ENCODE measurements around the gene CEP350. TPM values are rescaled to one million over a fixed set of nuclear protein-coding genes. Genes with fewer than 3 reads are reported as not detected.

CEP350 gene
- polyA plus RNA-seq, 2 donors: 5.0 to 5.2 TPM

DNA sequence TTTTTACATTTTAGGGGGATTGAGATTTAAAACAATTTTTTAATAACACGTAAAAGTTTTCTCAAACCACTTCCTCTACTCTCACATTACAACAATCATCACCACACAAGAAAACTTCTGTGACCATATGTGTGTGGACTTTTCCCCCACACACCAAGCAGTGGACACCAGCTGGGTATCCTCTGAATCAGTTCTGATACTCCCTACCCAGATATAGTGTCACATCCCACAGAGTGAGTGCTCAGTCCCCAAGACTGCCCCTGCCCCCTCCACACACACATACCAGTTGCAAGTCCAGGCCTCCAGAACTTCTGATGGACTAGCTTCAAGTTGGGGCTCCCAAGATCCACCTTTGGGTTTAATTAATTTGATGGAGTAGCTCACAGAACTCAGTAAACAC lies 146.8 kb downstream of the CEP350 start:
- Histone ChIP-seq H3K4me1 (ENCODE audit: control insufficient read depth in 2 of 2, insufficient read depth in 2 of 2, low read length in 1 of 2) (no peaks in the 10 kb centered on the region), H3K9me3 (ENCODE audit: control insufficient read depth in 2 of 2, insufficient read depth in 1 of 2, low read depth in 1 of 2, low read length in 1 of 2) (no peaks in the 10 kb centered on the region), H3K36me3 (ENCODE audit: control insufficient read depth in 2 of 2, insufficient read depth in 2 of 2, low read length in 1 of 2) (peaks cover 0 to 4% of the 10 kb centered on the region in 2 donors), H3K27ac (ENCODE audit: low read depth in 2 of 2, low read length in 1 of 2) (no peak overlapping the region), H3K4me3 (ENCODE audit: low read depth in 1 of 2, low read length in 2 of 2) (no peak overlapping the region), H3K27me3 (ENCODE audit: control insufficient read depth in 1 of 2, insufficient read depth in 2 of 2, low read length in 2 of 2) (no peaks in the 10 kb centered on the region)
- WGBS, 2 donors: 81 to 83% methylated on average over 1 of the region's 1 CpG

DNA sequence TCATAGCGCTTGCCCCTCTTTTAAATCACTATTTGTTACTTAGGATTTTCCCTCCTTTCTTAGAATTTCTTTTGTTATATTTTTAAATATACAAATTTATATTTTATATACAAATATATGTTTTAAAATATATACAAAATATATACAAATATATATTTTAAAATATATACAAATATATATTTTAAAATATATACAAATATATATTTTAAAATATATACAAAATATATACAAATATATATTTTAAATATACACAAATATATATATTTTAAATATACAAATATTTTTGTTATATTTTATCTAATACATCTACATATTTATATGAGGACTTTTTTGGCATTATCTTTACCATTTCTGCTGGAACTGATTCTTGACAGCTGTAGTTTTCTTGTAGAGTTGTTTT lies 149.2 kb downstream of the CEP350 start:
- 97 to 100% methylated on average over 1 of the region's 1 CpG for WGBS, 2 donors
- peaks cover 0 to 4% of the 10 kb centered on the region in 2 donors for H3K36me3 ChIP-seq (ENCODE audit: control insufficient read depth in 2 of 2, insufficient read depth in 2 of 2, low read length in 1 of 2)

DNA sequence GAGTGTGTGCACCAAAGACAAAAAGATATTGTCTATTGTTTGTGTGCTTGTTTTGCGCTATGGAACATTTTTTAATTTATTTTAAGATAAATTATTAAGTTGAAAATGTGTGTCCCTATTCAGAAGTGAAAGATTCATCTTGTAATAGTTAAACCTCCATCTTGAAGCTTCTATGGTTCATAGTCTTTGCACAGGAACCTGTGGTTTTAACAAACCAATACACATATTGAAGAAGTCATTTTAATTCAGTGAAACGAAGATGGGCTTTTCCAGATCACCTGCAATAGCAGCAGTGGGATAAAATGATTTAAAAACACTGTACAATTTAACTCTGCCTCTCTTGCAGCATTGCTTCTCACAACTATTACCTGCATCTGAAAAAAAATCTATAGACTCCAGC lies 157.5 kb downstream of the CEP350 start:
- no peaks in the 10 kb centered on the region for H3K9me3 ChIP-seq (ENCODE audit: control insufficient read depth in 2 of 2, insufficient read depth in 1 of 2, low read depth in 1 of 2, low read length in 1 of 2)
- H3K36me3 ChIP-seq (ENCODE audit: control insufficient read depth in 2 of 2, insufficient read depth in 2 of 2, low read length in 1 of 2): peaks cover 7 to 9% of the 10 kb centered on the region in 2 donors
- no peak overlapping the region for H3K4me3 ChIP-seq (ENCODE audit: low read depth in 1 of 2, low read length in 2 of 2)
- WGBS, 2 donors: 91 to 94% methylated on average over 2 of the region's 2 CpGs
- no peak overlapping the region for H3K27ac ChIP-seq (ENCODE audit: low read depth in 2 of 2, low read length in 1 of 2)
- H3K4me1 ChIP-seq (ENCODE audit: control insufficient read depth in 2 of 2, insufficient read depth in 2 of 2, low read length in 1 of 2): peaks cover 0 to 2% of the 10 kb centered on the region in 2 donors
- no peaks in the 10 kb centered on the region for H3K27me3 ChIP-seq (ENCODE audit: control insufficient read depth in 1 of 2, insufficient read depth in 2 of 2, low read length in 2 of 2)

More for the DNA sequence above, 149.2 kb downstream of the CEP350 start:
- no peak overlapping the region for H3K4me3 ChIP-seq (ENCODE audit: low read depth in 1 of 2, low read length in 2 of 2)
- H3K4me1 ChIP-seq (ENCODE audit: control insufficient read depth in 2 of 2, insufficient read depth in 2 of 2, low read length in 1 of 2): no peaks in the 10 kb centered on the region
- H3K27ac ChIP-seq (ENCODE audit: low read depth in 2 of 2, low read length in 1 of 2): no peak overlapping the region
- no peaks in the 10 kb centered on the region for H3K9me3 ChIP-seq (ENCODE audit: control insufficient read depth in 2 of 2, insufficient read depth in 1 of 2, low read depth in 1 of 2, low read length in 1 of 2)
- H3K27me3 ChIP-seq (ENCODE audit: control insufficient read depth in 1 of 2, insufficient read depth in 2 of 2, low read length in 2 of 2): no peaks in the 10 kb centered on the region

DNA sequence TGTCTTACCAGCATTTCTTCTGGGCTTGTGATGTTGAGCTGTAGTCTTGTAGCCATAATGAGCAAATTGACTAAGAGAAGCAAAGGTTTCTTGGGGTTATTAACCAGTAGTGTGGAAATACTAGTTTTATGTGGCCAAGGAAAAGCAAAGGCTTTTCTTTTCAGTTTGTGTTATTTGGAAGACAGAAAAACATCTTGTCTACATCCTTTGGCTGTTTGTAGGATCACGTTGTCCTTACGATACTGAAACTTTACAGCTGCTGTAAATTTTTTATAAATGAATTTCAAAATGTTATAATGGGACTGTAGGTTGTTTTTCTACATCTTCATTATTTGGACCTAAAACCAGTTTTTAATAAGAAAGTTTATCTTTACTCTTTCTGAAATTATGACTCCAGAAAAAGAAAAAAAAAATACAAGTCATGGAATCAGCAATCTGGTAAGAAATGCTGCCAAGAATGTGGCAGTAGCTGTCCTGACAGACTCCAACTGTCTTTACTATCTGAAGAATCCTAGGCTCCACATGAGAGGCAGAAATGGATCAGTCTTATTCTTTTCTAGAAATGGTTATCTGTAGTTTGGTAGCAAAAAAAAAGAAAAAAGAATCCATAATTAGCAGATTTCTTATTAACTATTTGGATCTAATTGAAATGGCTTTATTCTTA lies 158.5 kb downstream of the CEP350 start:
- WGBS, 2 donors: 82 to 83% methylated on average over 2 of the region's 2 CpGs
- H3K4me1 ChIP-seq (ENCODE audit: control insufficient read depth in 2 of 2, insufficient read depth in 2 of 2, low read length in 1 of 2): peaks cover 0 to 4% of the 10 kb centered on the region in 2 donors

DNA sequence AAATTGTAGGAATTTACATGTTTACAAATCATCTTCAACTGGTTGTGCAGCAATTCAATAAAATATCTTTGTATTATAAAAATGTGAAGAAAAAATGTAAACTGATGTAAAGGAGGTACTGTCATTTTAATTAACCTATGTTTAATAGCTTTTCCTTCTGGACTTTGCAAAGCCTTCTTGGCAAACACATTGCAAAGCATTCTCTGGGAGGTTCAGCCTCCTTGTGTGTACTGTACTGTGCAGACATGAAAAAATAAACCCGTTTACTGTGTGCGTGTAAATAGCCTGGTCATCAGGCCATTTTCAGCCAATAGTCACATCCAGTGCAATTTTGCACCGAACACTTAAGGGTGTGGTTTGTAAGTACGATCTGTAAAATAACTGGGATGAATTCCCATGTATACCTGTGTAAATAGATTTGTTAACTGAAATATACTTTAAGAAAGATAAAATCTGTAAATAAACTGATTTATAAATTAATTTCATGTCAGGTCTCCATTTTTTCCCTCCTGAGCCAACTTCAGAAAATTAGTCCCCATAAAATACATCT lies 159.9 kb downstream of the CEP350 start:
- WGBS, 2 donors: 74 to 77% methylated on average over 4 of the region's 4 CpGs
- Histone ChIP-seq H3K9me3 (ENCODE audit: control insufficient read depth in 2 of 2, insufficient read depth in 1 of 2, low read depth in 1 of 2, low read length in 1 of 2) (no peaks in the 10 kb centered on the region), H3K36me3 (ENCODE audit: control insufficient read depth in 2 of 2, insufficient read depth in 2 of 2, low read length in 1 of 2) (peaks cover 7 to 9% of the 10 kb centered on the region in 2 donors), H3K27me3 (ENCODE audit: control insufficient read depth in 1 of 2, insufficient read depth in 2 of 2, low read length in 2 of 2) (no peaks in the 10 kb centered on the region), H3K4me1 (ENCODE audit: control insufficient read depth in 2 of 2, insufficient read depth in 2 of 2, low read length in 1 of 2) (peaks cover 0 to 4% of the 10 kb centered on the region in 2 donors), H3K4me3 (ENCODE audit: low read depth in 1 of 2, low read length in 2 of 2) (no peak overlapping the region), H3K27ac (ENCODE audit: low read depth in 2 of 2, low read length in 1 of 2) (no peak overlapping the region)

More for the DNA sequence above, 158.5 kb downstream of the CEP350 start:
- peaks cover 7 to 9% of the 10 kb centered on the region in 2 donors for H3K36me3 ChIP-seq (ENCODE audit: control insufficient read depth in 2 of 2, insufficient read depth in 2 of 2, low read length in 1 of 2)
- H3K27ac ChIP-seq (ENCODE audit: low read depth in 2 of 2, low read length in 1 of 2): no peak overlapping the region
- no peak overlapping the region for H3K4me3 ChIP-seq (ENCODE audit: low read depth in 1 of 2, low read length in 2 of 2)
- no peaks in the 10 kb centered on the region for H3K9me3 ChIP-seq (ENCODE audit: control insufficient read depth in 2 of 2, insufficient read depth in 1 of 2, low read depth in 1 of 2, low read length in 1 of 2)
- no peaks in the 10 kb centered on the region for H3K27me3 ChIP-seq (ENCODE audit: control insufficient read depth in 1 of 2, insufficient read depth in 2 of 2, low read length in 2 of 2)

DNA sequence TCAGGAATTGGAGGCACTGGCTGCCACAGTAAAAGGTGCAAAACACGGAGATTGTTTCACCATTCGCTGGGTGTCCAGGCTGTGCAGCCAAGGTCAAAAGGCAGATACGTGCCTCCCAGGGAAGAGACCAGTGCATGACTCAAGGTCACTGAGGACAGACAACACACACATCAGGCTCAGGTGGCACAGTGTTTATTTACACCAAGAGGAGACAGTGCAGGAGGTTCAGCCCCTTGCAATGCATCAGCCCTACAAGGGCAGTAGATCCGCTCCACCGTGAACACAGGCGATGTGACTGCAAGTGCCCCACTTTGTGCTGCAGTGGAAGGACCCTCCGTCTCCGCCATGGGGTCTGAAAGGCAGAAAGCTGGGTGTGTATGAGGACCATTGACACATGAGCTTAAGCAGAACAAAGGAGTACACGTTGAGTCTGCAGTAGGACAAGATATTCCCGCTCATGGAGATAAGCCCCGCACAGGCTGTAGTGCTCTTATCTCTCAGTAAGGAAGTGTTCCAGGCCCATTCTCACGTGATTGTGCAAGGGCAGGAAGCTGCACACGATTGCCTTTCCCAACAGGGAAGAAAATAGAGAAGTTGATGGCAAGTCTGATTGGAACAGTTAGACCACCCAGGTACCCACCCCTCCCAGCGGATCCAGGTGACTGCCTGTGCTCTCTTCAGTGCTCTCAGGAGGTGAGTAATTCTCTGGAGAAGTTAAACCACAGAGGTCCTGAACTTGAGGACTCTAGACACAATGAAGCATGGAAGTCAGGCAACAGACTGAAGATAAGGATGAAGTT lies 162.6 kb downstream of the CEP350 start:
- H3K9me3 ChIP-seq (ENCODE audit: control insufficient read depth in 2 of 2, insufficient read depth in 1 of 2, low read depth in 1 of 2, low read length in 1 of 2): no peaks in the 10 kb centered on the region
- H3K4me3 ChIP-seq (ENCODE audit: low read depth in 1 of 2, low read length in 2 of 2): no peak overlapping the region
- peaks cover 0 to 4% of the 10 kb centered on the region in 2 donors for H3K4me1 ChIP-seq (ENCODE audit: control insufficient read depth in 2 of 2, insufficient read depth in 2 of 2, low read length in 1 of 2)
- WGBS, 2 donors: 70 to 77% methylated on average over 14 of the region's 14 CpGs
- no peaks in the 10 kb centered on the region for H3K27me3 ChIP-seq (ENCODE audit: control insufficient read depth in 1 of 2, insufficient read depth in 2 of 2, low read length in 2 of 2)
- H3K36me3 ChIP-seq (ENCODE audit: control insufficient read depth in 2 of 2, insufficient read depth in 2 of 2, low read length in 1 of 2): no peaks in the 10 kb centered on the region
- no peak overlapping the region for H3K27ac ChIP-seq (ENCODE audit: low read depth in 2 of 2, low read length in 1 of 2)

DNA sequence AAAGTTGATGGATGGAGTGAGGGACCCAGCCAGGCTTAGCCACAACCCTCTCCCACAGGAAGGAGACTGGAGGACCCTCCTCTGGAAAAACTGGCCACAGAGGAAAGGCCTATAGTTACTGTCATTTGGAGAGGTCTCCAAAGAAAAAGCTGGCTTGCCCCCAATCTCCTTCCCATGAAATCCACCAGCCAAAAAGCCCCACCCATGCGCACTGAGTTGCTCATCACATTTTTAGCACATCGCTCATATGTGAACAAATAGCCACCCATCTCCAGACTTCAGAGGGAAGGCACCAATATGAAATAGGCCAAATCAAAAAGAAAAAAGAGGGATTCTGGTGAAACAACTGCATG lies 163.1 kb downstream of the CEP350 start:
- Histone ChIP-seq H3K4me3 (ENCODE audit: low read depth in 1 of 2, low read length in 2 of 2) (no peak overlapping the region), H3K36me3 (ENCODE audit: control insufficient read depth in 2 of 2, insufficient read depth in 2 of 2, low read length in 1 of 2) (no peaks in the 10 kb centered on the region), H3K4me1 (ENCODE audit: control insufficient read depth in 2 of 2, insufficient read depth in 2 of 2, low read length in 1 of 2) (peaks cover 0 to 4% of the 10 kb centered on the region in 2 donors), H3K27ac (ENCODE audit: low read depth in 2 of 2, low read length in 1 of 2) (no peak overlapping the region), H3K9me3 (ENCODE audit: control insufficient read depth in 2 of 2, insufficient read depth in 1 of 2, low read depth in 1 of 2, low read length in 1 of 2) (no peaks in the 10 kb centered on the region), H3K27me3 (ENCODE audit: control insufficient read depth in 1 of 2, insufficient read depth in 2 of 2, low read length in 2 of 2) (no peaks in the 10 kb centered on the region)
- 81 to 87% methylated on average over 2 of the region's 2 CpGs for WGBS, 2 donors

DNA sequence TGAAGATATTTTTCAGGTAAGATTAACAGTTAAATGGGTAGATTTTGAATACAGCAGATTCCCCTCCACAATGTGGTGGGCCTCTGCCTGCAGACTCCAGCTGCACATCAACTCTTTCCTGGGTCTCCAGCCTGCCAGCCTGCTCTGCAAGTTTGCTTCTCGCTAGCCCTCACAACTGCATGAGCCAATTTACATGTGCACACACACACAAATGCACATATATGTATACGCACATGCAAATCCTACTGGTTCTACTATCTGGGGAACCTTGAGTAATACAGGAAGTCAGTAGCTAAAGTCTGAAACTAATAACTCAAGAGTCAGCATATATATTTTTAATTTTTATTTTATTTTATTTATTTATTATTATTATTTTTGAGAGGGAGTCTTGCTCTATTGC lies 165.2 kb downstream of the CEP350 start:
- H3K27me3 ChIP-seq (ENCODE audit: control insufficient read depth in 1 of 2, insufficient read depth in 2 of 2, low read length in 2 of 2): no peaks in the 10 kb centered on the region
- no peak overlapping the region for H3K27ac ChIP-seq (ENCODE audit: low read depth in 2 of 2, low read length in 1 of 2)
- WGBS, 2 donors: 91 to 92% methylated on average over 2 of the region's 2 CpGs
- no peaks in the 10 kb centered on the region for H3K36me3 ChIP-seq (ENCODE audit: control insufficient read depth in 2 of 2, insufficient read depth in 2 of 2, low read length in 1 of 2)
- no peak overlapping the region for H3K4me3 ChIP-seq (ENCODE audit: low read depth in 1 of 2, low read length in 2 of 2)
- H3K4me1 ChIP-seq (ENCODE audit: control insufficient read depth in 2 of 2, insufficient read depth in 2 of 2, low read length in 1 of 2): peaks cover 0 to 4% of the 10 kb centered on the region in 2 donors
- H3K9me3 ChIP-seq (ENCODE audit: control insufficient read depth in 2 of 2, insufficient read depth in 1 of 2, low read depth in 1 of 2, low read length in 1 of 2): no peaks in the 10 kb centered on the region

DNA sequence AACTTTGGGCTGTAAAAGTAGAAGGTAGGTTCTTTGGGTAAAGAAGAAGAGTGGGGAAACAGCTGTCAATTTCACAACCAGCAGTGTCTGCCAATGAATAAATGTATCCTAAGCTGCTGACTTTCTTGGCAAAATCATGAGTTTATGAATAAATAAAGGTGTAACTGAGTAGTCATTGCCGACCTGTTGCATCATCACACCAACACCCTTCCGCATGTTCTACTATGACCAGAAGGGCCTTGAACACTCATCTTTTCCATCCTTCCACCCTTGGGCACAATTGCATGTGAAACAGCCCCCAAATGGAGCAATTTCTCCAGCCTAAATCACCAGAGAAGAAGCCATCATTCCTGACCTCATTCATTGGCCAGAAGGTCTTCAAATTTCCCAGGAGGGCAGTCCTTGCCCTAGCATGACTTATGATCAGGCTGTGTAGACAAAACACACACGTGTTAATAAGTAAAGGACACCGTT lies 168.9 kb downstream of the CEP350 start:
- no peaks in the 10 kb centered on the region for H3K27me3 ChIP-seq (ENCODE audit: control insufficient read depth in 1 of 2, insufficient read depth in 2 of 2, low read length in 2 of 2)
- H3K27ac ChIP-seq (ENCODE audit: low read depth in 2 of 2, low read length in 1 of 2): peak overlapping the region; percentile 62 to 69
- peaks cover 0 to 2% of the 10 kb centered on the region in 2 donors for H3K4me1 ChIP-seq (ENCODE audit: control insufficient read depth in 2 of 2, insufficient read depth in 2 of 2, low read length in 1 of 2)
- no peaks in the 10 kb centered on the region for H3K9me3 ChIP-seq (ENCODE audit: control insufficient read depth in 2 of 2, insufficient read depth in 1 of 2, low read depth in 1 of 2, low read length in 1 of 2)
- no peak overlapping the region for H3K4me3 ChIP-seq (ENCODE audit: low read depth in 1 of 2, low read length in 2 of 2)
- no peaks in the 10 kb centered on the region for H3K36me3 ChIP-seq (ENCODE audit: control insufficient read depth in 2 of 2, insufficient read depth in 2 of 2, low read length in 1 of 2)
- 66 to 68% methylated on average over 4 of the region's 4 CpGs for WGBS, 2 donors

All from esophagus (tissue), 2 donors.